HepG2 (cell line): ENCODE data around the gene CCDC34. TPM values are rescaled to one million over a fixed set of nuclear protein-coding genes. Genes with fewer than 3 reads are reported as not detected.

Experiments
- AKAP8 ChIP-seq: sonication (generic); formaldehyde crosslinking; IDR thresholded peaks from 2 replicates; pipeline ENCODE4 v1.5.1; 2020; ENCODE audit warnings: mild to moderate bottlenecking, missing genetic modification reagents
- FOXK1 ChIP-seq: sonication (generic); formaldehyde crosslinking; IDR thresholded peaks from 2 replicates; pipeline ENCODE4 v1.4.0; 2020; ENCODE audit warnings: low read depth, missing genetic modification reagents, borderline replicate concordance
- KAT2B ChIP-seq: fragments of 150-350 bp; IDR thresholded peaks from 2 replicates; pipeline ENCODE4 v1.6.1; 2014; ENCODE audit warnings: low read depth, low read length, borderline replicate concordance
- MIXL1 ChIP-seq: IDR thresholded peaks from 2 replicates; pipeline ENCODE4 v1.6.1; 2016
- PAX8 ChIP-seq: sonication (generic); formaldehyde crosslinking; IDR thresholded peaks from 2 replicates; pipeline ENCODE4 v1.8.0; 2022; ENCODE audit warnings: mild to moderate bottlenecking, missing genetic modification reagents, borderline replicate concordance
- POGZ ChIP-seq: sonication (generic); formaldehyde crosslinking; IDR thresholded peaks from 2 replicates; pipeline ENCODE4 v1.4.0; 2020; ENCODE audit warnings: mild to moderate bottlenecking, missing genetic modification reagents
- SALL1 ChIP-seq: sonication (generic); formaldehyde crosslinking; IDR thresholded peaks from 2 replicates; pipeline ENCODE4 v1.8.0; 2022; ENCODE audit warnings: mild to moderate bottlenecking, missing genetic modification reagents
- SKI ChIP-seq: fragments of 450-650 bp; IDR thresholded peaks from one replicate; pipeline ENCODE4 v1.6.1; 2018; ENCODE audit warnings: mild to moderate bottlenecking; ENCODE audit not compliant: partially characterized antibody
- SOX13 ChIP-seq, 3 experiments: fragments of 450-650 bp in 1 of 3; sonication (generic) in 1 of 3; formaldehyde crosslinking in 1 of 3; IDR thresholded peaks in 2 of 3; conservative IDR thresholded peaks in 1 of 3; 2 replicates each; pipeline versions ENCODE4 v1.5.0 to v1.6.1; 2016 to 2020; ENCODE audit warnings: antibody characterized with exemption in 1 of 3, mild to moderate bottlenecking in 1 of 3, missing compliant biosample characterization in 1 of 3, missing genetic modification reagents in 1 of 3, moderate library complexity in 1 of 3
- SRSF4 ChIP-seq: fragments of 200-400 bp; formaldehyde crosslinking; IDR thresholded peaks from one replicate; pipeline ENCODE4 v1.6.1; 2018; ENCODE audit warnings: mild to moderate bottlenecking, low read depth, low read length, moderate library complexity; ENCODE audit not compliant: poor library complexity, severe bottlenecking
- ZFP82 ChIP-seq: sonication (generic); formaldehyde crosslinking; IDR thresholded peaks from 2 replicates; pipeline ENCODE4 v1.5.1; 2020; ENCODE audit warnings: mild to moderate bottlenecking, missing genetic modification reagents, borderline replicate concordance
- ZMYM3 ChIP-seq: sonication (generic); formaldehyde crosslinking; IDR thresholded peaks from 2 replicates; pipeline ENCODE4 v1.5.1; 2020; ENCODE audit warnings: mild to moderate bottlenecking, missing genetic modification reagents
- ZNF441 ChIP-seq: sonication (generic); formaldehyde crosslinking; IDR thresholded peaks from 2 replicates; pipeline ENCODE4 v1.7.0; 2021; ENCODE audit warnings: missing genetic modification reagents, borderline replicate concordance
- ZNF605 ChIP-seq: sonication (generic); formaldehyde crosslinking; IDR thresholded peaks from 2 replicates; pipeline ENCODE4 v1.8.0; 2022; ENCODE audit warnings: mild to moderate bottlenecking, missing genetic modification reagents
- ZNF724P ChIP-seq: sonication (generic); formaldehyde crosslinking; IDR thresholded peaks from 2 replicates; pipeline ENCODE4 v1.8.0; 2022; ENCODE audit warnings: missing genetic modification reagents, borderline replicate concordance
- ZSCAN29 ChIP-seq: sonication (generic); formaldehyde crosslinking; conservative IDR thresholded peaks from 2 replicates; pipeline ENCODE4 v1.4.0; 2020; ENCODE audit warnings: mild to moderate bottlenecking, missing genetic modification reagents
- polyA plus RNA-seq, 8 experiments: library from polyadenylated mRNA; depleted of rRNA in 3 of 8; stranded (reverse) in 7 of 8; unstranded in 1 of 8; fragments of >200 nt; fragmentation: Illumina TruSeq in 4 of 8; extraction: Trizol in 4 of 8; gene quantifications; 2 replicates each; pipeline versions ENCODE4 v1.2.1 to v1.2.3, GENCODE V29; 2011 to 2016; ENCODE audit warnings: low read depth in 4 of 8, missing spikeins in 1 of 8, mixed read lengths in 1 of 8; ENCODE audit not compliant: insufficient read depth in 1 of 8
- total RNA-seq, 5 experiments: library from RNA; depleted of rRNA; stranded (reverse); fragments of >200 nt; fragmentation: Illumina TruSeq; extraction: Trizol; gene quantifications; 2 replicates each; pipeline ENCODE4 v1.2.3, GENCODE V29; 2016; ENCODE audit warnings: low read depth in 1 of 5
- TF ChIP-seq, protein P1 (sequence below): fragments of 450-650 bp; IDR thresholded peaks from 2 replicates; pipeline ENCODE4 v1.6.1; 2017; ENCODE audit warnings: mild to moderate bottlenecking
- TF ChIP-seq, protein P2 (sequence below): sonication (generic); formaldehyde crosslinking; IDR thresholded peaks from 2 replicates; pipeline ENCODE4 v1.9.0; 2021; ENCODE audit warnings: missing genetic modification reagents, borderline replicate concordance
- TF ChIP-seq, protein P3 (sequence below): IDR thresholded peaks from 2 replicates; pipeline ENCODE4 v1.4.0; 2020; ENCODE audit warnings: mild to moderate bottlenecking, missing genetic modification reagents

CCDC34 gene
- total and polyA plus RNA-seq, 2 of the 13 experiments (the other 11 are each of a cell fraction or from before 2014, with no cell fraction given), result 7.6 to 34.3 TPM

DNA sequence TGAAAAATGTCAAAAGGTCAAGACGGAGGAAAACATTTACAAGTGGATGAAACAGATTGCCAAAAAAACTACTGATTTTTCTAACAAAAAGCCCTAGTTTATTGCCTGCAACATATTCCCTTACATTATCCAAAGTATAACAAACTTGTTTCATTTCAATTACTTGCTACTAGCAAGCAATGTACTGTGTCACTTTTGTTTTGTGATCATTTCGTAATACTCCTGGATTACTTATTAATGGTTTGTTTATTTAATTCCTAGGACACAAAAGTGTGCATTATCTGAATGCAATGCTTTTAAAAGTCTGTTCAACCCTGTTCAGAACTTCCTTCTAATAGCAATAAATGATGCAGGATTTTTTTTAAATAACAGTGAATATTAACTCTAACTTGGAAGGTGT, 50.9 kb downstream of the CCDC34 start (continued):
- TF ChIP-seq, protein P1, sequence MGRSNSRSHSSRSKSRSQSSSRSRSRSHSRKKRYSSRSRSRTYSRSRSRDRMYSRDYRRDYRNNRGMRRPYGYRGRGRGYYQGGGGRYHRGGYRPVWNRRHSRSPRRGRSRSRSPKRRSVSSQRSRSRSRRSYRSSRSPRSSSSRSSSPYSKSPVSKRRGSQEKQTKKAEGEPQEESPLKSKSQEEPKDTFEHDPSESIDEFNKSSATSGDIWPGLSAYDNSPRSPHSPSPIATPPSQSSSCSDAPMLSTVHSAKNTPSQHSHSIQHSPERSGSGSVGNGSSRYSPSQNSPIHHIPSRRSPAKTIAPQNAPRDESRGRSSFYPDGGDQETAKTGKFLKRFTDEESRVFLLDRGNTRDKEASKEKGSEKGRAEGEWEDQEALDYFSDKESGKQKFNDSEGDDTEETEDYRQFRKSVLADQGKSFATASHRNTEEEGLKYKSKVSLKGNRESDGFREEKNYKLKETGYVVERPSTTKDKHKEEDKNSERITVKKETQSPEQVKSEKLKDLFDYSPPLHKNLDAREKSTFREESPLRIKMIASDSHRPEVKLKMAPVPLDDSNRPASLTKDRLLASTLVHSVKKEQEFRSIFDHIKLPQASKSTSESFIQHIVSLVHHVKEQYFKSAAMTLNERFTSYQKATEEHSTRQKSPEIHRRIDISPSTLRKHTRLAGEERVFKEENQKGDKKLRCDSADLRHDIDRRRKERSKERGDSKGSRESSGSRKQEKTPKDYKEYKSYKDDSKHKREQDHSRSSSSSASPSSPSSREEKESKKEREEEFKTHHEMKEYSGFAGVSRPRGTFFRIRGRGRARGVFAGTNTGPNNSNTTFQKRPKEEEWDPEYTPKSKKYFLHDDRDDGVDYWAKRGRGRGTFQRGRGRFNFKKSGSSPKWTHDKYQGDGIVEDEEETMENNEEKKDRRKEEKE, result no peak
- TF ChIP-seq ZNF441 (CRISPR knock-in tag) (no peak), FOXK1 (CRISPR knock-in tag) (no peak), ZNF605 (no peak), SKI (no peak), SALL1 (CRISPR knock-in tag) (no peak), POGZ (peak; percentile 17; the same call in 1 of the 2 replicates), ZFP82 (no peak), ZSCAN29 (CRISPR knock-in tag) (no peak), PAX8 (CRISPR knock-in tag) (no peak), KAT2B (no peak), SOX13 (IDR thresholded peaks at IDR 0.05) (no peak), SOX13 (CRISPR knock-in tag; conservative IDR thresholded peaks at IDR 0.05 in 1 of 2, IDR thresholded peaks at IDR 0.05 in 1 of 2) (peak in 1 of 2 experiments; percentile 80; a peak in 1 of 4 replicates), ZNF724P (CRISPR knock-in tag) (no peak), MIXL1 (peak; percentile 90), ZMYM3 (no peak), AKAP8 (no peak), SRSF4 (no peak)
- TF ChIP-seq, protein P2, sequence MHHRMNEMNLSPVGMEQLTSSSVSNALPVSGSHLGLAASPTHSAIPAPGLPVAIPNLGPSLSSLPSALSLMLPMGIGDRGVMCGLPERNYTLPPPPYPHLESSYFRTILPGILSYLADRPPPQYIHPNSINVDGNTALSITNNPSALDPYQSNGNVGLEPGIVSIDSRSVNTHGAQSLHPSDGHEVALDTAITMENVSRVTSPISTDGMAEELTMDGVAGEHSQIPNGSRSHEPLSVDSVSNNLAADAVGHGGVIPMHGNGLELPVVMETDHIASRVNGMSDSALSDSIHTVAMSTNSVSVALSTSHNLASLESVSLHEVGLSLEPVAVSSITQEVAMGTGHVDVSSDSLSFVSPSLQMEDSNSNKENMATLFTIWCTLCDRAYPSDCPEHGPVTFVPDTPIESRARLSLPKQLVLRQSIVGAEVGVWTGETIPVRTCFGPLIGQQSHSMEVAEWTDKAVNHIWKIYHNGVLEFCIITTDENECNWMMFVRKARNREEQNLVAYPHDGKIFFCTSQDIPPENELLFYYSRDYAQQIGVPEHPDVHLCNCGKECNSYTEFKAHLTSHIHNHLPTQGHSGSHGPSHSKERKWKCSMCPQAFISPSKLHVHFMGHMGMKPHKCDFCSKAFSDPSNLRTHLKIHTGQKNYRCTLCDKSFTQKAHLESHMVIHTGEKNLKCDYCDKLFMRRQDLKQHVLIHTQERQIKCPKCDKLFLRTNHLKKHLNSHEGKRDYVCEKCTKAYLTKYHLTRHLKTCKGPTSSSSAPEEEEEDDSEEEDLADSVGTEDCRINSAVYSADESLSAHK (CRISPR knock-in tag), result no peak
- TF ChIP-seq, protein P3, sequence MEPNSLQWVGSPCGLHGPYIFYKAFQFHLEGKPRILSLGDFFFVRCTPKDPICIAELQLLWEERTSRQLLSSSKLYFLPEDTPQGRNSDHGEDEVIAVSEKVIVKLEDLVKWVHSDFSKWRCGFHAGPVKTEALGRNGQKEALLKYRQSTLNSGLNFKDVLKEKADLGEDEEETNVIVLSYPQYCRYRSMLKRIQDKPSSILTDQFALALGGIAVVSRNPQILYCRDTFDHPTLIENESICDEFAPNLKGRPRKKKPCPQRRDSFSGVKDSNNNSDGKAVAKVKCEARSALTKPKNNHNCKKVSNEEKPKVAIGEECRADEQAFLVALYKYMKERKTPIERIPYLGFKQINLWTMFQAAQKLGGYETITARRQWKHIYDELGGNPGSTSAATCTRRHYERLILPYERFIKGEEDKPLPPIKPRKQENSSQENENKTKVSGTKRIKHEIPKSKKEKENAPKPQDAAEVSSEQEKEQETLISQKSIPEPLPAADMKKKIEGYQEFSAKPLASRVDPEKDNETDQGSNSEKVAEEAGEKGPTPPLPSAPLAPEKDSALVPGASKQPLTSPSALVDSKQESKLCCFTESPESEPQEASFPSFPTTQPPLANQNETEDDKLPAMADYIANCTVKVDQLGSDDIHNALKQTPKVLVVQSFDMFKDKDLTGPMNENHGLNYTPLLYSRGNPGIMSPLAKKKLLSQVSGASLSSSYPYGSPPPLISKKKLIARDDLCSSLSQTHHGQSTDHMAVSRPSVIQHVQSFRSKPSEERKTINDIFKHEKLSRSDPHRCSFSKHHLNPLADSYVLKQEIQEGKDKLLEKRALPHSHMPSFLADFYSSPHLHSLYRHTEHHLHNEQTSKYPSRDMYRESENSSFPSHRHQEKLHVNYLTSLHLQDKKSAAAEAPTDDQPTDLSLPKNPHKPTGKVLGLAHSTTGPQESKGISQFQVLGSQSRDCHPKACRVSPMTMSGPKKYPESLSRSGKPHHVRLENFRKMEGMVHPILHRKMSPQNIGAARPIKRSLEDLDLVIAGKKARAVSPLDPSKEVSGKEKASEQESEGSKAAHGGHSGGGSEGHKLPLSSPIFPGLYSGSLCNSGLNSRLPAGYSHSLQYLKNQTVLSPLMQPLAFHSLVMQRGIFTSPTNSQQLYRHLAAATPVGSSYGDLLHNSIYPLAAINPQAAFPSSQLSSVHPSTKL (CRISPR knock-in tag), result peak; percentile 78
